Astrocyte (in vitro differentiated cells and primary cell): ENCODE results near the gene ATP5PF. TPM values are rescaled to one million over a fixed set of nuclear protein-coding genes. Genes with fewer than 3 reads are reported as not detected.
A peak's percentile ranks its signal among the peaks of the same experiment; 100 is the strongest.

Source experiments
- DNase-seq: peaks from one replicate; pipeline ENCODE4 v3.0.0-alpha.2; 2010; ENCODE audit warnings: low read depth
- FAIRE-seq: peaks from 2 replicates; lab custom pipeline; 2011; peaks lifted over from hg19 to GRCh38; lab: Jason Lieb, UNC
- H2AFZ ChIP-seq: 2 replicates; pipeline ENCODE4 v1.6.0; 2012; ENCODE audit warnings: low read depth, low read length, inconsistent platforms
- H3K27ac ChIP-seq: 2 replicates; pipeline ENCODE4 v1.5.1; 2011; ENCODE audit warnings: low read depth, low read length, inconsistent platforms
- H3K27me3 ChIP-seq: 2 replicates; pipeline ENCODE4 v1.6.0; 2011; ENCODE audit warnings: low read length, inconsistent platforms; ENCODE audit not compliant: insufficient read depth
- H3K36me3 ChIP-seq: 2 replicates; pipeline ENCODE4 v1.5.1; 2011; ENCODE audit warnings: low read length, inconsistent platforms; ENCODE audit not compliant: insufficient read depth
- H3K4me1 ChIP-seq: 2 replicates; pipeline ENCODE4 v1.5.1; 2011; ENCODE audit warnings: low read length, inconsistent platforms; ENCODE audit not compliant: insufficient read depth
- H3K4me2 ChIP-seq: 2 replicates; pipeline ENCODE4 v1.6.0; 2012; ENCODE audit warnings: low read length, inconsistent platforms
- H3K4me3 ChIP-seq: 2 replicates; pipeline ENCODE4 v1.5.1; 2011; ENCODE audit warnings: low read depth, mild to moderate bottlenecking, low read length, inconsistent platforms; ENCODE audit not compliant: insufficient read depth
- H3K79me2 ChIP-seq: 2 replicates; pipeline ENCODE4 v1.6.0; 2012; ENCODE audit warnings: mild to moderate bottlenecking, low read length, inconsistent platforms; ENCODE audit not compliant: insufficient read depth
- H3K9ac ChIP-seq: 2 replicates; pipeline ENCODE4 v1.6.0; 2012; ENCODE audit warnings: mild to moderate bottlenecking, low read length, inconsistent platforms
- H3K9me3 ChIP-seq: 2 replicates; pipeline ENCODE4 v1.5.1; 2012; ENCODE audit warnings: low read depth, mild to moderate bottlenecking, low read length, inconsistent platforms; ENCODE audit not compliant: insufficient read depth
- H4K20me1 ChIP-seq: 2 replicates; pipeline ENCODE4 v1.6.0; 2012; ENCODE audit warnings: low read length, inconsistent platforms; ENCODE audit not compliant: insufficient read depth
- H3K27ac Mint-ChIP-seq: one replicate; pipeline ENCODE4 v1.8.0; 2021; ENCODE audit warnings: mild to moderate bottlenecking, mixed read lengths; ENCODE audit not compliant: unreplicated experiment
- H3K27me3 Mint-ChIP-seq: one replicate; pipeline ENCODE4 v1.8.0; 2021; ENCODE audit warnings: low read depth, mixed read lengths; ENCODE audit not compliant: unreplicated experiment
- H3K36me3 Mint-ChIP-seq: one replicate; pipeline ENCODE4 v1.8.0; 2021; ENCODE audit warnings: low read depth, mixed read lengths; ENCODE audit not compliant: unreplicated experiment
- H3K4me1 Mint-ChIP-seq: one replicate; pipeline ENCODE4 v1.8.0; 2021; ENCODE audit warnings: low read depth, mixed read lengths; ENCODE audit not compliant: unreplicated experiment
- H3K4me3 Mint-ChIP-seq: one replicate; pipeline ENCODE4 v1.8.0; 2021; ENCODE audit warnings: mild to moderate bottlenecking, moderate library complexity, mixed read lengths; ENCODE audit not compliant: unreplicated experiment
- H3K9me3 Mint-ChIP-seq: one replicate; pipeline ENCODE4 v1.8.0; 2021; ENCODE audit warnings: mild to moderate bottlenecking, mixed read lengths; ENCODE audit not compliant: unreplicated experiment
- CTCF ChIP-seq: IDR thresholded peaks from 2 replicates; pipeline ENCODE4 v1.5.1; 2011; ENCODE audit warnings: low read depth, mild to moderate bottlenecking, inconsistent platforms, low read length, moderate library complexity; ENCODE audit not compliant: insufficient read depth
- EZH2 ChIP-seq: IDR thresholded peaks from 2 replicates; pipeline ENCODE4 v1.6.1; 2012; ENCODE audit warnings: mild to moderate bottlenecking, low read length, inconsistent platforms; ENCODE audit not compliant: insufficient read depth
- total RNA-seq: library from RNA; stranded (reverse); gene quantifications from 2 replicates; pipeline ENCODE4 v1.2.1, GENCODE V29; 2021

ATP5PF gene
- total RNA-seq, 1 donor from 2014 or later = 139 TPM

GRCh38 chr21:25760677-25761076 lies 26.0 kb upstream of the ATP5PF start:
- DNase-seq (no peak), FAIRE-seq (no peak)
- Histone ChIP-seq H3K27me3 (no peaks in the 10 kb centered on the region), H2AFZ (no peak overlapping the region), H3K9ac (no peak overlapping the region), H3K79me2 (no peaks in the 10 kb centered on the region), H3K4me2 (no peak overlapping the region), H3K9me3 (no peaks in the 10 kb centered on the region), H3K4me3 (no peak overlapping the region), H3K4me1 (no peaks in the 10 kb centered on the region), H3K36me3 (peaks cover 24% of the 10 kb centered on the region), H3K27ac (no peak overlapping the region), H4K20me1 (no peaks in the 10 kb centered on the region)
- H3K9me3 Mint-ChIP-seq = no peaks in the 10 kb centered on the region
- no peaks in the 10 kb centered on the region for H3K4me1 Mint-ChIP-seq
- no peaks in the 10 kb centered on the region for H3K27me3 Mint-ChIP-seq
- TF ChIP-seq EZH2 (no peak), CTCF (no peak)
- peaks cover 5% of the 10 kb centered on the region for H3K36me3 Mint-ChIP-seq
- H3K27ac Mint-ChIP-seq = no peak overlapping the region
- H3K4me3 Mint-ChIP-seq = no peak overlapping the region

- Histone ChIP-seq H2AFZ (no peak overlapping the region), H3K4me1 (no peaks in the 10 kb centered on the region), H3K9me3 (no peaks in the 10 kb centered on the region), H3K4me2 (no peak overlapping the region), H3K27ac (no peak overlapping the region), H3K4me3 (no peak overlapping the region), H3K36me3 (peaks cover 22% of the 10 kb centered on the region), H4K20me1 (no peaks in the 10 kb centered on the region), H3K27me3 (no peaks in the 10 kb centered on the region), H3K79me2 (no peaks in the 10 kb centered on the region), H3K9ac (no peak overlapping the region)
- Mint-ChIP-seq H3K4me1 (no peaks in the 10 kb centered on the region), H3K36me3 (peaks cover 5% of the 10 kb centered on the region), H3K4me3 (no peak overlapping the region), H3K27me3 (no peaks in the 10 kb centered on the region), H3K9me3 (no peaks in the 10 kb centered on the region), H3K27ac (no peak overlapping the region)
- FAIRE-seq (no peak), DNase-seq (no peak)
- TF ChIP-seq EZH2 (no peak), CTCF (no peak)
Observed at GRCh38 chr21:25760061-25760460, 25.4 kb upstream of the ATP5PF start.

GRCh38 chr21:25759573-25759972 lies 24.9 kb upstream of the ATP5PF start:
- Mint-ChIP-seq H3K27ac (peak overlapping the region; percentile 37), H3K9me3 (no peaks in the 10 kb centered on the region), H3K27me3 (no peaks in the 10 kb centered on the region), H3K4me3 (no peak overlapping the region), H3K36me3 (peaks cover 5% of the 10 kb centered on the region), H3K4me1 (no peaks in the 10 kb centered on the region)
- DNase-seq (no peak), FAIRE-seq (no peak)
- Histone ChIP-seq H3K9ac (no peak overlapping the region), H3K36me3 (peaks cover 22% of the 10 kb centered on the region), H3K9me3 (no peaks in the 10 kb centered on the region), H3K4me2 (no peak overlapping the region), H4K20me1 (no peaks in the 10 kb centered on the region), H3K4me3 (no peak overlapping the region), H3K27me3 (no peaks in the 10 kb centered on the region), H3K4me1 (no peaks in the 10 kb centered on the region), H2AFZ (no peak overlapping the region), H3K79me2 (no peaks in the 10 kb centered on the region), H3K27ac (no peak overlapping the region)
- TF ChIP-seq EZH2 (no peak), CTCF (no peak)
